Amniotic epithelial cell (primary cell): ENCODE measurements around the gene UBE2L3.
"Not testable (repeated sequence)": the region's sequence is repeated elsewhere in the genome, so short reads cannot be mapped to it uniquely, and the experiment has no call there.

ENCODE experiments used
- DNase-seq: peaks from one replicate; pipeline ENCODE4 v3.0.0-alpha.2; 2010; ENCODE audit warnings: low read depth

UBE2L3 gene

DNA sequence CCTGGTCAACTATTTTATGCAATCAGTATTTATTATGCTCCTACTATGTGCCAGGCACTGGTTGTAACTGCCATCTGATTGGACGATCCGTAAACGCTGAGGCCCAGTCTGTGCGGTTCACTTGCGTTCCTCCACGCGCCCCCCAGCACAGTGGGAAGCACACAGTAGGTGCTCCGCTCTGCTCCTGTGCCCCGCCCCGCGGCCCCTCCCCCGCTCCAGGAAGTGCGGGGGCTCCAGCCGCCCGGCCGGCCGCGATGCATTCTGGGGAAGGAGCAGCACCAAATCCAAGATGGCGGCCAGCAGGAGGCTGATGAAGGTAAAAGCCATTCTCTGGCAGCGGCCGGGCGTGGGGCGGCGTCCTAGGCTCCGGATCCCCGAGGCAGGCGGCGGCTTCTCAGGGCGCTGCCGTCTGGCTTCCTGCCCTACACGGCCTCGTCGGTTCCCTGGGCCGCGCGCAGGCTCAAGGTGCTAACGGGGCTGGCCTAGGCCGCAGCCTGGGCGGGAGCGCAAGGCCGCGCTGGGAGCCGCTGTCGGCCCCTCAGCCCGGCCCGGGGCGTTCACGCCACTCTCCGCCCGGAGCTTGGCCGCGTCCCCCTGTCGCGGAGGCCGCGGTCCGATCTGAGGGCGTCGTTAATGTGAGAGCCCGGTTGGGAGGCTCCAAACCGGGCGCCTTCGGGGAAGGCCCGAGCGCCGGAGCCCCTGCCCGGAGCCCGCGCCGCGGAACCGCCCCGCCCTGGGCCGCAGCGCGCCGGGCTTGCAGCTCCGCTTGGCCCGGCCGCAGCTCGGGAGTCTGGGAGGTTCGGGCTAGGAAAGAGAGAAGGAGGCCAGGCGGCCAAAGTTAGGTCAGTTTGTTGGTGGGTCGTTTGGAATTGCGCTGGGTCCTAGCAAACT, at the start of gene UBE2L3:
UBE2L3 (plus strand) TSS at position 259 of the 891 bp plus-strand sequence; CDS start at position 290, 31 bp downstream.
- peak; percentile 70 for DNase-seq

DNA sequence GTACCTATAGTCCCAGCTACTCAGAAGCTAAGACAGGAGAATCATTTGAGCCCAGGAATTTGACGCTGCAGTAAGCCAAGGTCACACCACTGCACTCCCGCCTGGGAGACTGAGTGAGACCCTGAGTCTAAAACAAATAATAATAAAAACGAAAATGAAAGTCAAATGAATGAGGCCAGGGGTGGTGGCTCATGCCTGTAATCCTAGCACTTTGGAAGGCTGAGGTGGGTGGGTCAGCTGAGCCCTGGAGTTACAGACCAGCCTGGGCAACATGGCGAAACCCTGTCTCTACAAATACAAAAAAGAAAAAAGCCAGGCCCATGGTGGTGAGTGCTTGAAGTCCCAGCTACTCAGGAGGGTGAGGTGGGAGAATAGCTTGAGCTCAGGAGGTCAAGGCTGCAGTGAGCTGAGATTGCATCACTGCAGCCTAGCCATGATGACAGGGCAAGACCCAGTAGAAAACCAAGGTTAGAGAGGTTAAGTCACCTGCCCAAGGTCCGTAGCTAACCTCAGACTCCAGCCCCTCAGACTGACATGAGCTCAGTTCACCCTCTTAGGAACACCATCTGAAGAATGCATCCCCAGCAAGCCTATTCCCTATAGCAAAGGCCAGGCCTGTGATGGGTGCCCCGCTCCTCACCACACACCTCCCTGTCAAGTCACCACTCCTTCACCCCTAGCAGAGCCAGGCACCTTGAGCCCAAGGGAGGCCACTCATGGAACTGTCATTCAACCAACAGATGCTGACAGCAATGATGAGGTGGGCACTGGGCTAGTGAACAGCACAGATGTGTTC, 40.6 kb upstream of the UBE2L3 start:
- DNase-seq: not testable (repeated sequence)

DNA sequence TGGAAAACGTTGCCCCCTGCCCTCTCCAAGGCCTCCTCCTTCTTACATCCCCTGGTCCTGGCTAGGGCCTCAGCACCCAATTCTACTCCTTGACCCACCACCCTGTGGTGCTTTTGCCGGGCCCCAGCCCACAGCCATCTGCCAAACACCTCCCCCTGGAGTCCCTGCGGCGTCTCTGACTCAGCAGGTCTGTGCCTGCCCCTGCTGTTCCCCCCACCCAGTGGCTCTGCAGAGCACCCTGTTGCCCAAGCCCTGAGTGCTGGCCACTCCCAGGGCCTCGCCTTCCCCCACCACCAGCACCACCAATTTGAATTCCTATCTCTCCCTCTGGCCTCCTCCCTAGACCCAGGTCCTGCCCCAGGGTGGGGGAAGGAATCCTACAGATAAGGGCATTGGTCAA, 36.0 kb upstream of the UBE2L3 start:
- DNase-seq: not testable (repeated sequence)

DNA sequence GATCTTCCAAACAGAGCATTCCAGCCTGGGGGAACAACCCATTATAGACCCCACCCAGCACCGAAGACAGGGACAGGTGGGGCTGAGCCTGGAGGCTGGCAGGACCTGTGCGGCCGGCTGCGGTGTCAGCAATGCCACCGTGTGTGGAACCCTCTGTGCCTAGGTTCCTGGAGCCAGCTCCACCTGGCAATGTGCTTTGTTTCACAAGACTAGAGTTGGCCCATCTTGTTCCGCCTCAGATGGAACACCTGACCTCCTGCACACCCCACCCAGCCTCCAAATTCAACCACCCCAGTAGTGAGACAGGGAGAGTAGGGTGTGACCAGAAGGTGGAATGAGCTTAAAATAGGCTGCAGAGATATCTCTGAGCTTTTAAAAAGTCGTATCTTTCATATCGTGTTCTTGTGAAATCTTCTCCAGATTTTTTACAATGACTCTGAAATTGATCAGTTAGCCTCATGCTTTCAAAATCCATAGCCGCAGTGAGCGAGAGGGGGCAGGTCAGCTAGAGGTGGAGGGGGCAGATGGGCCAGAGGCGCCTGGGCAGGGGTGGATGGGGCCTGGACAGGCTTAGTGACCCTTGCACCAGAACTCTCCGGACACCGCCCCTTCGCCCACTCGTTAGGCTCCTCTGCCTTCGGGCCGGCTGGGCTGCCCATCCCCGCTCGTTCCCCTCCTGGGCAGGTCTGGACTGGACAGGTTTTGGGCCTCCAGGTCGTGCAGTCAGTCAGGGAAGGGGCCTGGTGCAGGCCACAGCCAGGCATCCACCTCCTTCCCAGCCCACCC, 34.5 kb upstream of the UBE2L3 start:
- not testable (repeated sequence) for DNase-seq

DNA sequence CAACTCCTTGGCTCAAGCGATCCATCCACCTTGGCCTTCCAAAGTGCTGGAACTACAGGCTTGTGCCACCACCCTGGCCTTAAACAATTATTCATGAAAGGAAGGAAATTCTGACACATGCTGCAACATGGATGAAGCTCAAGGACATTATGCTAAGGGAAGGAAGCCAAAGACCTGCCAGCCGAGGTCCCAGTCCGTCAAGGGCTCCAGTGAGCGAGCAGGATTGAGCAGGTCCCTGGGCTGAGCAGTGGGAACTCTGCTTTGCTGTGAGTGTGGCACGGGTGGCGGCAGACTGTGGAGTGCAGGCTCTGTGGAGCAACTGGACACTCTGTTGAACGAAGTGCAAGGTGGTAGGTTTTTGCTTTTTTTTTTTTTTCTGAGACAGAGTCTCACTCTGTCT, 27.7 kb upstream of the UBE2L3 start:
- DNase-seq: not testable (repeated sequence)

DNA sequence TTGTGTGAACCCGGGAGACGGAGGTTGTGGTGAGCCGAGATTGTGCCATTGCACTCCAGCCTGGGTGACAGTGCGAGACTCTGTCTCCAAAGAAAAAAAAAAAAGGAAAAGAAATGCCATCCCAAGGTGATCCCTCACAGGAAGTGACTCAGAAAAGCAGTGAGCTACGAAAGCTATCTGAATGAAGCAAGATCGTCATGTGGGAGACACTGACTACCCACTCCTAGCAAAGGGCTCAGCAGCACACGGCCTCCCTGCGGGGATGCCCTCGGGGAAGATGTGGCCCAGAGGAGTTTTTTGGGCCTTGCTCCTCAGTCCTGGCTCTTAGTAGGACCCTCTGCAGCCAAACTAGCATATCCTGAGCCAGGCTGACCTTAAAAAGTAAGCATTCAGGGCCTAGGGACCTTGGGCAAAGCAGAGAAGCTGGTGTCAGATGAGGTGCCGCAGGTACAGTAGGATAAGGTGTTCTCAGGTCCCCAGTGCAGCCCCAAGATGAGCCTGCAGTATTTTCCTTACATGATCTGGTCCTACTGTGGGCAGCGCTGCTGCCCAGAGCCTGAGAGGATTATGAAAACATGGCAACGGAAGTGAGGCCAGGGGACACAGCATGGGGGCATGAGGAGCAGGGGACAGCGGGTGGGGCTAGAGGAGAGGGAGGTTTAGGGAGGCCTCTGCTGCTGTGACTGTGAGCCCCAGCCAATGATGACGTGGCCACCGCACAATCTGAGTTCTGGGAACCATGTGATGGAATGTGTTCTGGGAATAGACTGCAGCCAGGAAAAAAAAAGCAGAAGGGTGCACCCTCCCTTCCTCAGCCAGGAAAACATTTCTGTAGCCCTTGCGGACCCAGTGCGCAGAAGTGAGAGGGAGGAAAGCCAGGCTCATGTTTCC, 22.8 kb upstream of the UBE2L3 start:
- DNase-seq: not testable (repeated sequence)

DNA sequence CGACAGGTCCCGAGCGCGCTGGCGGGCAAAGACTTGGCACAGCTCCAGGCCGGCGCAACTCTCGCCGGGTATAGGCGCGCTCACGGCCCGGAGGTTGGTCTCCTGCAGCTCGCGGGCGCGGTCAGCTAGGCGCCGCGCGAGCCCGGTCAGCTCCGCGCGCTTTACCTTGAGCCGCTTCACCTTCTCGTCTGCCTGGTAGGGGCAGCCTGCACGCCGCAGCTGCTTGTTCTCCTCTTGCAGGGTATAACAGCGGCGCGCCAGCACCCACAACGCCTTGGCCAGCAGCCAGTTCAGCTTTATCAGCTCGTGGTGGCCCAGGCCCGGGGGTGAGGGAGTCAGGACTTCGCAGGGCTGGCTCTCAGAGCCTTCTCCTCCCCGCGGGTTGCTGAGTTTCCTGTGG, 18.0 kb upstream of the UBE2L3 start:
- not testable (repeated sequence) for DNase-seq

DNA sequence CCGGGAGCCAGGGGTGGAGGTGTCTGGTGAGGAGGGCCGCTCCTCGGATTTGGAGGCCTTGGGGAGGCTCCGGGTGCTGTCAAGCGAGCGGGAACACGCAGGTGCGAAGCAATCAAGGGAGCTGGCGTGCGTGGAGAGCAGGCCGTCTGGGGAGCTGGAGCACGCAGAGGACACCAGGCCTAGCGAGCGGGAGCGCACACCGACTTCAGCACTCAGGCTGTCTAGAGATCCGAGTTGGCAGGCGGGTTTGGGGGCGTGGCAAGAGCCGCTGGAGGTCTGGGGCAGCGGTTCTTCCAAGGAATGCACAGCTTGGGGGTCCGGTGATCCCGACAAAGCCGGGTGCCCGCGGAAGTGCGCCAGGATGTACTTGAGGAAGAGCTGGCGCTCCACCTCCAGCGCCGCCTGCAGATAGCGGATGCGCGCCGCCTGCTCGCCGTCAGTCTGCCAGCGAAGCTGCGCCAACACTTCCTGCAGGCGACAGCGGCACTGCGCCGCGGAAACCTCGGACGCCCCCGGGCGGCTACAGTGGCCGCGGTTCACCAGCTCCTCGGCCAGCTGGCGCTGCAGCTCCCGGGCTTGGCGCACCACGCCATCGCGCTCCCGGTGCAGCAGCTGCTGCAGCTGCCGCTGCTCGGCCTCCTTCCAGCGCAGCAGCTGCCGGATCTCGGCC, 17.4 kb upstream of the UBE2L3 start:
- not testable (repeated sequence) for DNase-seq

DNA sequence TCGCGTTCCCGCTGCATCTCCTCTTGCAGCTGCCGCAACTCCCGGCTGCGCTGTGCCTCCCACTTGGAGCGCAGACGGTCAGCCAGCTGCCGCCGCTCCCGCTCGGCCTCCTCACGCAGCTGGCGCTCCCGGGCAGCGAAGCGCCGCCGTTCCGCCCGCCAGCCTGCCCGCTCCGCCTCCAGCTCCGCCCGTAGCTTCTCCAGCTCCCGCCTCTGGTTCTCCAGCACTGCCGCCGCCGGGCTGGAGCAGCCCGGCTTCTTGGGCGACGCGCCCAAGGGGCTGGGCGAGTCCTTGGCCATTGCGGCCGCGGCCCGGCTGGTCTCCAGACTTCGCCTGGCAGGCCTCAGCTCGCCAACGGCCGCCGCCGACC, 16.9 kb upstream of the UBE2L3 start:
- not testable (repeated sequence) for DNase-seq

DNA sequence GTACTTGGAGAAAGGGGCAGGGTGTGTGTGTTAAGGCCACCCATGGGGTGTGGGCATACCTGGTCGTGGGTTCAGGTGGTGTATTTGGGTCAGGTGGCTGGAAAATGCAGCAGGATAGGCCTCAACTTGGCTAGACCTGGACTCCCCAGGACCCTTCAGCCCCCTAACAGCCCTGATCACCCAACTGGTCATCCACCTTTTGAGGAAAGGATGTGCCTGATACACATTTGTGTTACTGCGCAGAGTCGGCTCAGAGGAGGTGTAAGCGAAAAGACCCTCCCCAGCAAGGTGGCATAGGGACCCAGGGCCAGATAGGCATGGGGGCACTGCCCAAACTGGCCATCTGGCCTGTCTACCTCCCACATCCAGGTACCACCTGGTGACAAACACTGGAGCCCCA, 16.2 kb upstream of the UBE2L3 start, which contains the start of gene RIMBP3C:
RIMBP3C (minus strand) TSS at position 101 of the 400 bp plus-strand sequence. CDS start 485 bp downstream, outside the sequence.
- not testable (repeated sequence) for DNase-seq

DNA sequence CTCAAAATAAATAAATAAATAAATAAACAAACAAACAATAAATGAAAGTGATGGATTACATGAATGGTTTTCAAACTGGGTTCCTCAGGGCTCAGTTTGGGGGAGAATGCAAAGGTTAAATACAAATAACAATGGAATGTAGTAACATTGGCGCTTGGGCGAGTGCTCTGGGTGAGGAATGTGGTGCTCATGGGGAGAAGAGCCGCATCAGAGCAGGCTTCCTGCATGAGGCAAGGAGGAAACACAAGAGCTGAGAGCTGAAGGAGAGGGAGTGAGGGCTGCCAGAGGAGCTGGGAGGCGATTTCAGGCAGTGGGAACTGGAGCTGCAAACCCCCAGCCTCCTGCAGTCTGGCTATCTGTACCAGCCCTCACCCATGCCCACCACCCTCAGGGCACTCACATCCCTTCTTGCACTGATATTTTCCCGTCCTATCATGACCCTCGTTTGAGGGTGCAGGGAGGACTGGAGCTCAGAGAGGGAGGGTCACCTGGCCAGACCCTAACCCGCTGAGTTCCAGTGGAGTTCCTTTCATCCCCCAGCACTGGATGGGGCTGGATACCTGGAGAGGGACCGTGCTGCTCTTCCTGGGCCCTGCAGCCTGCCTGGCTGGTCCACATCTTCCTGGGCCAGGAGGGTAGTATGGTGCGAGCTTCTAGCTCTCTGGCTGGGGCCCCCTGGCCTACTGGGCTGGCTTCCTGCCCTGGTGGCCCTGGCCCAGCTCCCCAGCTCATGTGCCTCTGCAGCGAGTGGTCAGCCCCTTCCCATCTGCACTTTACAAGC, 8.0 kb upstream of the UBE2L3 start:
- DNase-seq: not testable (repeated sequence)

DNA sequence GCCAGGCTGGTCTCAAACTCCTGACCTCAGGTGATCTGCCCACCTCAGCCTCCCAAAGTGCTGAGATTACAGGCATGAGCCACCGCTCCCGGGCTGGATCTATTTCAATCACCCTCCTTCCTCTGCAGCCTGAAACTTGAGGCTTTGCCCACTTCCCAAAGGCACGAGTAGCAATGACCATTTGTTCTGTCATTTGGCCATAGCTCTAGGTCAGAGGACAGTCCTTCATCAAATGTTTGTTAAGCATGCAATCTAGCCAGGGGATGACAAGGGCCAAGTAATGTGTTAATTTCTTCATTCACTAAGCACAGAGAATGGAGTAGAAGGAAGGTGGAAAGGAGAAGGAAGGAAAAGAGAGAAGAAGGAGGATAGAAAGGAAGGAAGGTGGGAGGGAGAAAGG, 6.9 kb upstream of the UBE2L3 start:
- DNase-seq: not testable (repeated sequence)

DNA sequence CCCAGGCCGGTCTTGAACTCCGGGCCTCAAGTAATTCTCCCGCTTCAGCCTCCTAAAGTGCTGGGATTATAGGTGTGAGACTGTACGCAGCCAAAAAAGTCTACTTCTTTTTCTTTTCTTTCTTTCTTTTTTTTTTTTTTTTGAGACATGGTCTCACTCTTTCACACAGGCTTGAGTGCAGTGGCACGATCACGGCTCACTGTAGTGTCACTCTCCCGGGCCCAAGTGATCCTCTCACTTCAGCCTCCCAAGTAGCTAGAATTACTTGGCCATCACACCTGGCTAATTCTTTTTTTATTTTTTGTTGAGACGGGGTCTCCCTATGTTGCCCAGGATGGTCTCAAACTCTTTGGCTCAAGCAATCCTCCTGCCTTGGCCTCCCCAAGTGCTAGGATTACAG, 3.6 kb upstream of the UBE2L3 start:
- DNase-seq: no peak

DNA sequence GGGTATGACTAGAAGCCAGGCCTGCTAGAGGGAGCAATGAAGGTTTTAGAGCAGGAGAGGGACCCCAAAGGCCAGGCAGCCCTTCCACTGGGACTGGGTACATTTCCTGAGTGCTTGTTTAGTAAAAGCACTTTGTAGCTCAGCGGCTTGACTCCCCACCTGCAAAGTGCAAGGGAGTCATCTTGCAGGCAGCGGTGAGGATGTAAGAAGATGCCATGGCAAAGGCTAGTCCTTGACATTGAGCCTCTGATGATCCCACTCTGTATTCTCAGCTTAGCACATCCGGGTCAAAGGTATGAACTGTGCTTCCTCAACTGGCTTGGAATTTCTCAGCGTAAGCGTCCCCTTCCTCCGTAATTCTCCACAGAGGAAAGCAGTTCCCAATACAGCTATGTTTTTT, 3.1 kb upstream of the UBE2L3 start:
- no peak for DNase-seq

DNA sequence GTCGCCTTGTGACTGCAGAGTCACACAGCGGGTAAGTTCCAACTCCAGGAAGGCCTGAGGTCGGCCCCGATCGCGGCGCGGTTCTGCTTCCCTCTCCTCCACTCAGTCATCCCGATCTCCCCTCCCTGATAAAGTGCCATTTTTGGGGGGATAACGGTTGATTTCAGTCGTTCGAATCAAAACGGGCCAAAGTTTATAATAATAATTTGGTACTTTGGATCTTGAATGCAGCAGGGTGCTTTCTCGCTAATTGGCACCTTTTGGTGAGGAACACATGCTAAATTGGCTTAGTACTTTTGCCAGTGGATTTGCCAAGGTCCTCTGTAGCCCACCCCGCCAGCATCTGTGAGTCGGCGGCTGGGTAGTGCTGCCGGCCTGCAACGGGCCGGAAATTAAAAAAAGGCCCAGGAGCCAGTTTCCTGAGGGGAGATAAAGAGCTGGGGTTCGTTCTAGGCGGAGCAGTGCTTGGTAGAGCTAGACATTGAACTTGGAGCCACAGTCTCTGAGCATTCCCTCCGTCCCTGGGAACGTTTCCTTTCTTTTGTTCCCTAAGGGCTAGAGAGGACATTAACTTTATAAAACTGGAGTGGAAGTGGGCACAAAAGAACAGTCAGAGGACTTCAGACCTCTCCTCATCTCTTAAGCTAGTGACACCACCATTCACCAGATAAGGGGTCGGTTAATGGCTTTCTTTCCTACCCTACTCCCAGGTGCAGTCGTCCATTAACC, 997 bp downstream of the UBE2L3 start:
- peak; percentile 31 for DNase-seq

DNA sequence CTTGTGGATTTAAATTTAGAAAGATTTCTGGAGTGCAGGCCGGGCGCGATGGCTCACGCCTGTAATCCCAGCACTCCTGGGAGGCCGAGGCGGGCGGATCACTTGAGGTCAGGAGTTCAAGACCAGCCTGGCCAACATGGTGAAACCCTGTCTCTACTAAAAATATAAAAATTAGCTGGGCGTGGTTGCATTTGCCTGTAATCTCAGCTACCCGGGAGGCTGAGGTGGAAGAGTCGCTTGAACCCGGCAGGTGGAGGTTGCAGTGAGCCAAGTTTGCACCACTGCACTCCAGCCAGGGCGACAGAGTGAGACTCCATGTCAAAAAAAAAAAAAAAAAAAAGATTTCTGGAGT, 1.5 kb downstream of the UBE2L3 start:
- DNase-seq: not testable (repeated sequence)

DNA sequence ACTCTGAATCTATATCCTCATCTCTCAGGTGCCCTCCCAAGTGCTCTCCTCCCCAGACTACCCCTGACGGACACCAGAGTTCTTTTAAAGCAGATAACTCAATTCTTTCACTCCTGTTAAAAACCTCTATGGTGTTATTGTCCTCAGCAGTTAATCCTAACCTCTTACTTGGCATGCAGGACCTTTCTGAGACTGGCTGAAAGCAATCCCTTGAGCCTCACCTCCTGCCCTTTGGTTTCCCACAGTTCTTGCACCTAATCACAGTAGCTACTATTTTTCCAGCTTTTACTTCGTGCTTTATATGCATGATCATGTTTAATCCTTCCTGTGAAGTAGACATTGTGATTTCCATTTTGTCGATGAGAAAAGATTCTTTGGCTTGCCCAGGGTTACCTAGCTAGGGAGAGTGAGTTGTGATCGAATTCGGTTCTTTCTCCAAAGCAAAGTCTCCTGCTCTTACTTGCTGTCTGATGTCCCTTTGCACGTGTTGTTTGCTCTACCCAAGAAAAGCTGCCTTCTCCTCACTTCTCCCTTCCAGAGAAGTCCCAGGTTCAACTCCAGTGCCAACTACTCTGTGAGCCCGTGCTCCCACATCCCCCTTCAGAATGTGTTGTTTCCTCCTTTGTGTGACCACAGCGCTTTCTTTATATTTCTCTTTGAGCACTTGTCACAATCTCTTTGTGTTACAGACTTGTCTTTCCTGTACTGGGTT, 2.1 kb downstream of the UBE2L3 start:
- no peak for DNase-seq

DNA sequence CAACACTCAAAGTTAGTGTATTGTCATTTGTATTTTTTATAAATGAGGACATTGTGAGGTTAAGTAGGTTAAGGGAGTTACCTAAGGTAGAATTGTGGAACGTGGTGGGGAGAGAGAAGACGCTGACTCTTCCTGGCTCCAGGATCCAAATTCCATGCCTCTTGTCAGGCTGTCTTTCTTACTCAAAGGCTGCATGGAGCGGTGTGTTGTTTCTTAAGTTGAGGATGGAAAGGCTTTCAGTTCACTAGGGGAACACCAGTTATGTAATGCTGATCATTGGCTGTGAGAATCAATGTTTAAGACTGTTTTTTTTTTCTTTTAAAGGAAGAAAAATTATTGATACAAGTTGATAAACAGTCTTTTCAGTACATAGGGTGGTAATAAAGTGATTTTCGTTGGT, 2.9 kb downstream of the UBE2L3 start:
- DNase-seq: no peak
